Renal pelvis (tissue), 4 donors: ENCODE results near the gene BLID. TPM values are rescaled to one million over a fixed set of nuclear protein-coding genes. Genes with fewer than 3 reads are reported as not detected.

Source experiments
- DNase-seq: peaks from one replicate; pipeline ENCODE4 v3.0.0-alpha.2; 2013
- polyA plus RNA-seq, 3 donors: library from polyadenylated mRNA; unstranded; fragments of 120-200 nt; gene quantifications; one replicate each; pipeline ENCODE4 v1.2.1, GENCODE V29; 2013; ENCODE audit not compliant: insufficient read length in 3 of 3

The BLID gene
- polyA plus RNA-seq, 3 donors: not detected

DNA sequence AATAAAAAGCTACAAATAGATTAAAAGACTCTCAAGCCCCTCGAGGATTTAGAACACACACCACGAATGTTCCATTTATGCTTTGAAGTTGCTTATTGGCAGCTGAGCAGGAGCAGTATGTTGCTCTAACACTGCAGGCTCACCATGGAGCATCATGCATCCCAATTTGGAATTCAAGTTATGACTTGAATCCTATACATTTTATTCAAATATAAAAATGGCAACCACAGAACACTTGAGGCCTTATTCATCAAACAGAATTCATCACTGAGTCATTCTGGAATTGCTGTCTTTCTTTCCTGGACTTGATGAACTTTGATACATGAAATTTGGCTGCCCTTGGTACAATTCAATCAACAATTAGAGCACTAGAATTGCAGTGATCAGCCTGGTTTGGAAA lies 24.5 kb upstream of the BLID start:
- DNase-seq: no peak

- DNase-seq: peak; percentile 19
These were observed 23.5 kb upstream of the BLID start for GRCh38 chr11:122139595-122139866.

- DNase-seq: no peak
These were observed 23.0 kb upstream of the BLID start for GRCh38 chr11:122138744-122139594.

DNA sequence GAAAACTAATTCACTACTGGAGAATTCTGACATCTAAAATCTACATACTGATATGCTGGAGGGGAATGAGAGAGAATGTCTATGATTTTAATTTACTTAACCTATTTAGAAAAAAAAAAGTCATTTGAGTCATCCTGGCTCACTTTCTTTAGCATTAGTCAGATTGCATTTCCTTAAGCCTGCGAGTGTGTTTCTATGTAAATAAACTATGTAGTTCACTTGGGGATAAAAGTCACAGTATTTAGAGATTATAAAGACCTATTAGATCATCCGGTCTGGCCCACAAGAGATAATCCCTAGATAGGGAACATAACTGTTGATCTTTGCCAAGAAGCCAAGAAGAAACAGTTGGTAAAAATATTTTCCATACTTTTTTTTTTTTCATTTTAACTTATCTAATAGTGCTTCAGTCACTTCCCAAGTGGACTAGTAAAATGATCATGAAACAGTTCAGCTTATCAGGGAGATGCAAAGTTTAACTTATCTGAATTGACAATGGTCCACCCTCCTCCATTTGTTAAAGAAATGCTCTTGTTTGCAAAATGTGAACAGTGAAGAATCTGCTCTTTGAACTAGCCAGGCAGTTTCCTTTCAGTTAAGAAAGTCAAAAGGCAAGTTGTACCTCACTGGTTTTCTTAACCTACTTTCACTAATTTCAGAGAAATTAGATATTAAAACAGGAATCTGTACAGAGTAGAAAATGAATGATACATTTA lies 21.2 kb upstream of the BLID start:
- DNase-seq: no peak

GRCh38 chr11:122131126-122131525 lies 15.1 kb upstream of the BLID start:
- no peak for DNase-seq

- DNase-seq: no peak
These were observed 12.1 kb upstream of the BLID start for GRCh38 chr11:122128146-122128545.

- DNase-seq: no peak
These were observed 11.0 kb upstream of the BLID start for GRCh38 chr11:122127020-122127419.

DNA sequence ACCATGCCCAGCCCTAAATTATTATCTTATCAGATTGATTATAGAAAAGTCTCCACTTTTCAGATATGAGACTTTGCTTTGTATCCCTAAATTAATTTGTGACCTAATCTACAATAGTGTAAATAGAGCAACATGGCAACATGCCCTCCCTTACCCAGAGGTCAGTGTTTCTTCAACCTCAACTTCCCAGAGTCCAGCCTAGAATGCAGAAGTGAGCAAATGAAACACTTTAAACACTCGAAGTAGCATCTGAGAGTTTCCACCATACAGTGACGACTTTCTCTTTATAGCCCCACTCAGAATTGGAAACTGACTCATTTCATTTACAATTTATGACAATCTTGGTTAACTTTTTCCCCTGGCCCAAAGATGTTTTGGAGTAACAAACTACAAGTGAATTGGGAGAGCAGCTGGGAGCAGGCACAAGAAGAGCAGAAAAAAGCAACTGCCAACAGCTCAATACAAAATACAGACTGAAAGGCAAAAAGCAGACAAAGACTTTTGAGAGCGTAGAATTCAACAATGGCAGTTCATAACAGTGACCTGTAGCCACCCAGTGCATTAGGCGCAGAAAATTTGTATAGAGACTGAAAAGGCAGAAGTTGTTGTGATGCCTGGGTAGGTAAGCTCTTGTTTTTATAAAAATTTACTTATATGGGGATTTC lies 10.1 kb upstream of the BLID start:
- DNase-seq: no peak

DNA sequence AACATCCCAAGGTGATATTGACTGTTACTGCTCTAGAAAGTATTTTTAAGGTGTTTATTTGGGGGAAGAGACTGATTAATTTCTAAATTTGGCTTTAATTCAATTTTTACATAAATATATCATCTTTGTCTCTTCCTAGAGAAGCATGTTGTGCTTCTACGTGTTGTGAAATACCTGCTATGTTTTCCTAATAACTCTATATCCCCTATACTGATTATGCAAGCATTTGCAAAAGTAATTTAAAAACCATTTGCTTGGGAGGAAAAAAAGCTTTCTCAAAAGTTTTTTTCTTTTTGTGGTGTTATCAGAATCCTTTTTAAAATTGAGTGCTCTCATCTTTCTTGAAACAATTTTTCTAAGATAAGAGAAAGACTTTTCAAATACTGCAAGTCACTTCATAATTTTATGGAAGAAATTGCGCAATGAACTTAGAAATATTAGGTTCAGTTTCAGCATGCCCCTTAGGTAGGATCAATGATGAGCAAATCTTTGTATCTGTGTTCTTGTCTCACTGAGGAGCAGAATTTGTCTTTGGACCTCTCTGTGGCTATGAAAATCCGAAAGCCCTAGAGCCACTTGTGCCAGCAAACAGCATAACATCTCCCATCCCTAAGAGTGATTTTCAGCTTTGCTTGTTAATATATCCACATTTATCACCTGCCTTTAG lies 7.4 kb upstream of the BLID start:
- no peak for DNase-seq

GRCh38 chr11:122122179-122122578 lies 6.2 kb upstream of the BLID start:
- DNase-seq: no peak

- no peak for DNase-seq
These were observed 4.1 kb upstream of the BLID start for GRCh38 chr11:122120096-122120495.

DNA sequence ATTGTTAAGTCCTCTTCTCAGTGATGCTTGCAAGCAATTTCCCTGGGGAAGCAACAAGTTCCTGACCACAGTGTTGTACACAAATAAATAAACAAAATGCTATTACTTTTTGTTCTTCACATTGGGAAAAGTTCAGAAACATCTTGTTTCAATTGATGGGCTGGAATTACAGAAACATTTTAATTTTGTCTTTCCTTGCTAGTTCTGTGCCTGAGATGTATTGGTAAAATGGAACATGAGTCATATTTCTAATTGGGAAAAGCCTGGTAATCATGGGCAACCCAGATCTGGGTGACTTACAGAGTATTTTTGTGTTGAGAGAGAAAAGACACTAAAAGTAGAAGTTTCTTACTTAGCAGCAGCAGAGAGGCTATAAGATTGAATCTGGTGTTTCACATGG lies 576 bp upstream of the BLID start:
- DNase-seq: no peak

- no peak for DNase-seq
These were observed 1.0 kb downstream of the BLID start for GRCh38 chr11:122114976-122115375.

DNA sequence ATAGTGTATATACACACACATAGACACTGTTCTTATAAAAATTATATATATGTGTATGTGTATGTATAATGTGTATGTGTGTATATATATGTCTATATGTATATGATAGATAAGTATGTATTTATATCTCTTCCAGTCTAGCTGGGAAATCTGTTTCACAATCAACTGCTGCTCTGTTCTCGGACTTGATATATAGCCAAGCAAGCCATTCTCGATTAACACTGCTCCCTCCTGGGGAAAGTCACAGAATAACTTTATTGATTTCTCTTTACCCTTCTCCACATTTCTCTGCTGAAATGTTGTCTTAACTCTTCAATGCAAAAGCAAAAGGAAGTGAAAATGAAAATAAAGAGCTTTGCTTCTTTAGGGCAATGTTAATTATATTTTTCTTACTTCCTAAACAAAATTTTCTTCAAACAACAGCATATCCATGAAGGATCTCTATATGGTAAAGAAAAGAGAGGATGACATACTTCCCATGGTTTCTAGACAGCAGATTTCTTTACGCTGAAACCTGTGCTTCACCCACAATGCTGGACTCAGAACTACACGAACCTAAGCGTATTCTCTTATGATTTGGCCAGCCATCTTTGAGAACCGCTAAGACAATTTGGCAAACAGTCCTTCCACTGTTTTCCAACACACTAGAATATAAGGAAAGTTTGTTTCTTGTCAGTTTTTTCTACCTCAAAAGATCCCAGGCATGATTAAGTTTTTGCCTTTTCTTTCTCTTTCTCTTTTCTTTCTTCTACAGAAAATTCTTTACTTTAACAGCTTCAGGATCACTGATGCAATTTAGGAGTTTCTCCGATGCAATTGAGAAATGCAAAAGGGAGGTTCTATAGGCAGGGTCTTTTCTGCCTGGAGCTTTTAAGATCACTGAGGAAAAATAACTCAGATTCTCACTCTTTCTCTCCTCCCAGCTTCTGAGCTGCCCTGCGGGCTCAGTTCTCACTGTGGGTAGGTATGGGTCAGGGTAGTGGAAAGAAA lies 1.9 kb downstream of the BLID start:
- no peak for DNase-seq

DNA sequence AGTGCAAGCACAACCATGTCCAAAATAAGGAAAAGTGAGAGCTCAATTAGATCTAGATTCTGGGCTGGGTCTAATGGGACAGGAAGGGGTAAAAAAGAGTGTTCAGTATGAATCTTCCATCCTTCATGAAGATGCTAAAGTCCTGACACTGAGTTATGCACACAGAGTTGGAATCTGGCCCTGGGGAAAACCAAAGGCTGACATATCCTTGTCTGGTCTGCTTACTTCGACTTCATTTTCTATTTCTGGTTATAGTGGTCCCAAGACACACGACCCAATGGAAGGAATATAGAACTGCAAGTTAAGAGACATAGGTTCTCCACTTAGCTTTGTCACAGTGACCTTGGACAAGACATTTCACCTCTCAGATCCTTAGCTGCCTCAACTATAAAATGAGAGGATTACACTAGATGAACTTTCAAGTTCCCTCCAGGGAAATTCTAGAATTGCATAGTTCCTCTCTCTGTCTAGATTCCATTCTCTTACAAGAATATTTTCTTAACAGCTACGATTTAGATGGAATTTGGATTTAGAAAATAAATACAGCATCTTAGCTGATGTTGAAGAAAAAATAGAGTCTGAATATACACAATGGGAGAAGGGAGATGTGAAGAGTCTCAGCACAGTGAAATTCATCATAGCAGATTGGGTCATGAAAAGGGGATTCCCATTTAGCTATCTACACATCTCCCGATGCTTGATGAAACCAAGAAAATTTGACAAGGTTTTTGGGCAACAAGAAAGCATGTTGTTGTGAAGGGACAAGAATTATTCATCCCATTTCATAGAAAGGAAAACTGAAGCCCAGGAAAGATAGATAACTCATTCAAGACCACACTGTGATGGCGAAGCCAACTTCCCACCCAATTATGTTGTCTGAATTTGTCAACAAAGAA lies 3.3 kb downstream of the BLID start:
- DNase-seq: no peak

- DNase-seq: no peak
These were observed 6.1 kb downstream of the BLID start for GRCh38 chr11:122109932-122110331.

- DNase-seq: no peak
These were observed 7.2 kb downstream of the BLID start for GRCh38 chr11:122108828-122109227.

GRCh38 chr11:122108192-122108799 lies 7.7 kb downstream of the BLID start:
- no peak for DNase-seq

- DNase-seq: no peak
These were observed 8.4 kb downstream of the BLID start for GRCh38 chr11:122107566-122107965.

- DNase-seq: no peak
These were observed 9.0 kb downstream of the BLID start for GRCh38 chr11:122107045-122107444.
